ENCODE results near the gene FOXP1.

DNA sequence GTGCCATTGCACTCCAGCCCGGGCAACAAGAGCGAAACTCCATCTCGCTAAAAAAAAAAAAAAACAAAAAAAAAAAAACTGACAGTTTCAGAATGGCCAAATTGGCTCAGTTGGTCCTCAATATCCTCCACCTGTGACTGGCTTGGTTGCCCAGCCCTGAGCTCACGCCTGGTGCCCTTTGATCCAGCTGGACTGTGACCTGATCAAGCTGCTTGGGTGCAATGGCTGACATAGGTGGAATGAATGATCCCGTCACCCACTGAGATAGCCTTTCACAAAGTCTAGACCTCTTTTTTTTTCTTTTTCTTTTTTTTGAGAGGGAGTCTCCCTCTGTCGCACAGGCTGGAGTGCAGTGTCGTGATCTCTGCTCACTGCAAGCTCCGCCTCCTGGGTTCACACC, 254.6 kb downstream of the FOXP1 start:
- TF ChIP-seq, protein P1, sequence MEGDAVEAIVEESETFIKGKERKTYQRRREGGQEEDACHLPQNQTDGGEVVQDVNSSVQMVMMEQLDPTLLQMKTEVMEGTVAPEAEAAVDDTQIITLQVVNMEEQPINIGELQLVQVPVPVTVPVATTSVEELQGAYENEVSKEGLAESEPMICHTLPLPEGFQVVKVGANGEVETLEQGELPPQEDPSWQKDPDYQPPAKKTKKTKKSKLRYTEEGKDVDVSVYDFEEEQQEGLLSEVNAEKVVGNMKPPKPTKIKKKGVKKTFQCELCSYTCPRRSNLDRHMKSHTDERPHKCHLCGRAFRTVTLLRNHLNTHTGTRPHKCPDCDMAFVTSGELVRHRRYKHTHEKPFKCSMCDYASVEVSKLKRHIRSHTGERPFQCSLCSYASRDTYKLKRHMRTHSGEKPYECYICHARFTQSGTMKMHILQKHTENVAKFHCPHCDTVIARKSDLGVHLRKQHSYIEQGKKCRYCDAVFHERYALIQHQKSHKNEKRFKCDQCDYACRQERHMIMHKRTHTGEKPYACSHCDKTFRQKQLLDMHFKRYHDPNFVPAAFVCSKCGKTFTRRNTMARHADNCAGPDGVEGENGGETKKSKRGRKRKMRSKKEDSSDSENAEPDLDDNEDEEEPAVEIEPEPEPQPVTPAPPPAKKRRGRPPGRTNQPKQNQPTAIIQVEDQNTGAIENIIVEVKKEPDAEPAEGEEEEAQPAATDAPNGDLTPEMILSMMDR (IDR thresholded peaks at IDR 0.05) = no peak
- TF ChIP-seq, protein P2, sequence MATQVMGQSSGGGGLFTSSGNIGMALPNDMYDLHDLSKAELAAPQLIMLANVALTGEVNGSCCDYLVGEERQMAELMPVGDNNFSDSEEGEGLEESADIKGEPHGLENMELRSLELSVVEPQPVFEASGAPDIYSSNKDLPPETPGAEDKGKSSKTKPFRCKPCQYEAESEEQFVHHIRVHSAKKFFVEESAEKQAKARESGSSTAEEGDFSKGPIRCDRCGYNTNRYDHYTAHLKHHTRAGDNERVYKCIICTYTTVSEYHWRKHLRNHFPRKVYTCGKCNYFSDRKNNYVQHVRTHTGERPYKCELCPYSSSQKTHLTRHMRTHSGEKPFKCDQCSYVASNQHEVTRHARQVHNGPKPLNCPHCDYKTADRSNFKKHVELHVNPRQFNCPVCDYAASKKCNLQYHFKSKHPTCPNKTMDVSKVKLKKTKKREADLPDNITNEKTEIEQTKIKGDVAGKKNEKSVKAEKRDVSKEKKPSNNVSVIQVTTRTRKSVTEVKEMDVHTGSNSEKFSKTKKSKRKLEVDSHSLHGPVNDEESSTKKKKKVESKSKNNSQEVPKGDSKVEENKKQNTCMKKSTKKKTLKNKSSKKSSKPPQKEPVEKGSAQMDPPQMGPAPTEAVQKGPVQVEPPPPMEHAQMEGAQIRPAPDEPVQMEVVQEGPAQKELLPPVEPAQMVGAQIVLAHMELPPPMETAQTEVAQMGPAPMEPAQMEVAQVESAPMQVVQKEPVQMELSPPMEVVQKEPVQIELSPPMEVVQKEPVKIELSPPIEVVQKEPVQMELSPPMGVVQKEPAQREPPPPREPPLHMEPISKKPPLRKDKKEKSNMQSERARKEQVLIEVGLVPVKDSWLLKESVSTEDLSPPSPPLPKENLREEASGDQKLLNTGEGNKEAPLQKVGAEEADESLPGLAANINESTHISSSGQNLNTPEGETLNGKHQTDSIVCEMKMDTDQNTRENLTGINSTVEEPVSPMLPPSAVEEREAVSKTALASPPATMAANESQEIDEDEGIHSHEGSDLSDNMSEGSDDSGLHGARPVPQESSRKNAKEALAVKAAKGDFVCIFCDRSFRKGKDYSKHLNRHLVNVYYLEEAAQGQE (IDR thresholded peaks at IDR 0.05; ENCODE audit: insufficient read depth in 1 of 2, low read depth in 2 of 2, low read length in 1 of 2) = no peak
- no peak for TF ChIP-seq TCF7L2 (IDR thresholded peaks at IDR 0.05; ENCODE audit: low read depth, low read length)

All from Panc1 (cell line).